Neural progenitor cell (in vitro differentiated cells): Measurements from ENCODE around the gene EDIL3. TPM values are rescaled to one million over a fixed set of nuclear protein-coding genes. Genes with fewer than 3 reads are reported as not detected.

Experiments used
- DNase-seq: peaks from one replicate; pipeline ENCODE4 v3.0.0-alpha.2; 2016; ENCODE audit warnings: low spot score
- H2AFZ ChIP-seq: fragments of 200-600 bp; sonication (generic); replicated peaks from 2 replicates; pipeline ENCODE4 v1.6.1; 2016; ENCODE audit warnings: antibody characterized with exemption
- H3F3A ChIP-seq: fragments of 200-600 bp; sonication (generic); 2 replicates; pipeline ENCODE4 v1.6.1; 2016; ENCODE audit warnings: antibody characterized with exemption, low read depth
- H3K27ac ChIP-seq: fragments of 200-600 bp; sonication (generic); 2 replicates; pipeline ENCODE4 v1.5.1; 2016; ENCODE audit warnings: mild to moderate bottlenecking
- H3K27me3 ChIP-seq: fragments of 200-600 bp; sonication (generic); 2 replicates; pipeline ENCODE4 v1.6.1; 2016; ENCODE audit warnings: mild to moderate bottlenecking, moderate library complexity
- H3K36me3 ChIP-seq: fragments of 200-600 bp; sonication (generic); 2 replicates; pipeline ENCODE4 v1.5.1; 2016
- H3K4me1 ChIP-seq: fragments of 200-600 bp; sonication (generic); 2 replicates; pipeline ENCODE4 v1.6.1; 2016; ENCODE audit warnings: mixed run types
- H3K4me2 ChIP-seq: fragments of 200-600 bp; sonication (generic); 2 replicates; pipeline ENCODE4 v1.6.1; 2016
- H3K4me3 ChIP-seq: fragments of 200-600 bp; sonication (generic); 2 replicates; pipeline ENCODE4 v1.5.1; 2016
- H3K79me2 ChIP-seq: fragments of 200-600 bp; sonication (generic); 2 replicates; pipeline ENCODE4 v1.6.1; 2016; ENCODE audit warnings: low read depth
- H3K9ac ChIP-seq: fragments of 200-600 bp; sonication (generic); 2 replicates; pipeline ENCODE4 v1.6.1; 2016
- H3K9me3 ChIP-seq: fragments of 200-600 bp; sonication (generic); 2 replicates; pipeline ENCODE4 v1.5.1; 2016; ENCODE audit warnings: low read depth
- H4K20me1 ChIP-seq: fragments of 200-600 bp; sonication (generic); 2 replicates; pipeline ENCODE4 v1.6.1; 2016; ENCODE audit warnings: low read depth
- H3K27ac Mint-ChIP-seq: 3 replicates; pipeline ENCODE4 v1.8.0; 2021; ENCODE audit warnings: mixed read lengths
- H3K27me3 Mint-ChIP-seq: 2 replicates; pipeline ENCODE4 v1.8.0; 2022; ENCODE audit warnings: low read depth, mild to moderate bottlenecking, inconsistent platforms, moderate library complexity, mixed read lengths; ENCODE audit not compliant: insufficient read depth
- H3K36me3 Mint-ChIP-seq: 3 replicates; pipeline ENCODE4 v1.8.0; 2021; ENCODE audit warnings: mixed read lengths
- H3K4me1 Mint-ChIP-seq: 3 replicates; pipeline ENCODE4 v1.8.0; 2021; ENCODE audit warnings: mixed read lengths
- H3K4me3 Mint-ChIP-seq: 3 replicates; pipeline ENCODE4 v1.8.0; 2021; ENCODE audit warnings: mild to moderate bottlenecking, moderate library complexity, mixed read lengths
- H3K9me3 Mint-ChIP-seq: 3 replicates; pipeline ENCODE4 v1.8.0; 2020; ENCODE audit warnings: mixed read lengths
- EZH2 ChIP-seq: fragments of 200-600 bp; sonication (generic); IDR thresholded peaks from 2 replicates; pipeline ENCODE4 v1.6.1; 2017; ENCODE audit warnings: antibody characterized with exemption, mild to moderate bottlenecking, moderate library complexity
- EZH2phosphoT487 ChIP-seq: fragments of 200-600 bp; sonication (generic); IDR thresholded peaks from 2 replicates; pipeline ENCODE4 v1.6.1; 2017; ENCODE audit warnings: antibody characterized with exemption
- total RNA-seq: library from RNA; depleted of rRNA; stranded (reverse); fragments of >200 nt; gene quantifications from 2 replicates; pipeline ENCODE4 v1.2.3, GENCODE V29; 2015; ENCODE audit warnings: low replicate concordance
- TF ChIP-seq, protein P1 (sequence below): fragments of 200-600 bp; sonication (generic); IDR thresholded peaks from 2 replicates; pipeline ENCODE4 v1.5.1; 2017; ENCODE audit warnings: antibody characterized with exemption, mild to moderate bottlenecking

EDIL3 gene
- total RNA-seq, 1 donor from 2014 or later = 13.8 TPM

DNA sequence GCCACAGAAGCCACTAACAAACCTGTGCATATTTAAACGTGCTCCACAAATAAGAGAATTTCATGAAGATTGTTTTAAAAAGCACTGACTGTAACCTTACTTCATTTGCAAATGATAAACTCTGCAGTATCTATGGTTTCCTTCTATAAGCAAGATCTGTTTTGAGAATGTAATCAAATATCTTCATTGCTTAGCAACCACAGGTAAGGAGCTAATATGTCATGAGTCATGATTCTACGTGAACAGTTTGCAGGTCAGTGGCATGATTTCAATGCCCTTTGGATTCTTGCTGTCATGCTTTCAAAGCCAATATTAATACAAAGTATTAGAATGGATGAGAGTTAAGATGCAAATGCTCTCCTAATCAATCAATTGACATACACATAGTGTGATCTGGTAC is 325.0 kb downstream of the EDIL3 start:
- H3K9ac ChIP-seq = no peak overlapping the region
- H3K27me3 ChIP-seq = no peaks in the 10 kb centered on the region
- H3K4me1 ChIP-seq = no peaks in the 10 kb centered on the region
- no peaks in the 10 kb centered on the region for H3K36me3 ChIP-seq
- no peak overlapping the region for H3K4me3 ChIP-seq
- Mint-ChIP-seq H3K4me3 (no peak overlapping the region), H3K27me3 (no peaks in the 10 kb centered on the region), H3K27ac (no peak overlapping the region), H3K4me1 (no peaks in the 10 kb centered on the region), H3K9me3 (no peaks in the 10 kb centered on the region), H3K36me3 (no peaks in the 10 kb centered on the region)
- no peaks in the 10 kb centered on the region for H3K79me2 ChIP-seq
- no peak for DNase-seq
- TF ChIP-seq EZH2 = no peak
- TF ChIP-seq, protein P1, sequence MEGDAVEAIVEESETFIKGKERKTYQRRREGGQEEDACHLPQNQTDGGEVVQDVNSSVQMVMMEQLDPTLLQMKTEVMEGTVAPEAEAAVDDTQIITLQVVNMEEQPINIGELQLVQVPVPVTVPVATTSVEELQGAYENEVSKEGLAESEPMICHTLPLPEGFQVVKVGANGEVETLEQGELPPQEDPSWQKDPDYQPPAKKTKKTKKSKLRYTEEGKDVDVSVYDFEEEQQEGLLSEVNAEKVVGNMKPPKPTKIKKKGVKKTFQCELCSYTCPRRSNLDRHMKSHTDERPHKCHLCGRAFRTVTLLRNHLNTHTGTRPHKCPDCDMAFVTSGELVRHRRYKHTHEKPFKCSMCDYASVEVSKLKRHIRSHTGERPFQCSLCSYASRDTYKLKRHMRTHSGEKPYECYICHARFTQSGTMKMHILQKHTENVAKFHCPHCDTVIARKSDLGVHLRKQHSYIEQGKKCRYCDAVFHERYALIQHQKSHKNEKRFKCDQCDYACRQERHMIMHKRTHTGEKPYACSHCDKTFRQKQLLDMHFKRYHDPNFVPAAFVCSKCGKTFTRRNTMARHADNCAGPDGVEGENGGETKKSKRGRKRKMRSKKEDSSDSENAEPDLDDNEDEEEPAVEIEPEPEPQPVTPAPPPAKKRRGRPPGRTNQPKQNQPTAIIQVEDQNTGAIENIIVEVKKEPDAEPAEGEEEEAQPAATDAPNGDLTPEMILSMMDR = no peak
- no peak for TF ChIP-seq EZH2phosphoT487
- no peaks in the 10 kb centered on the region for H3K9me3 ChIP-seq
- H2AFZ ChIP-seq = no peak overlapping the region
- no peak overlapping the region for H3K4me2 ChIP-seq
- no peak overlapping the region for H3K27ac ChIP-seq
- no peaks in the 10 kb centered on the region for H4K20me1 ChIP-seq
- no peaks in the 10 kb centered on the region for H3F3A ChIP-seq

GRCh38 chr5:84058561-84058960 is 326.1 kb downstream of the EDIL3 start:
- Histone ChIP-seq H3K27ac (no peak overlapping the region), H3K27me3 (no peaks in the 10 kb centered on the region), H3F3A (no peaks in the 10 kb centered on the region), H4K20me1 (no peaks in the 10 kb centered on the region), H2AFZ (no peak overlapping the region), H3K9me3 (no peaks in the 10 kb centered on the region), H3K4me1 (no peaks in the 10 kb centered on the region), H3K4me2 (no peak overlapping the region), H3K9ac (no peak overlapping the region), H3K36me3 (no peaks in the 10 kb centered on the region), H3K4me3 (no peak overlapping the region), H3K79me2 (no peaks in the 10 kb centered on the region)
- no peaks in the 10 kb centered on the region for H3K36me3 Mint-ChIP-seq
- H3K4me3 Mint-ChIP-seq = no peak overlapping the region
- no peaks in the 10 kb centered on the region for H3K4me1 Mint-ChIP-seq
- no peak overlapping the region for H3K27ac Mint-ChIP-seq
- no peaks in the 10 kb centered on the region for H3K9me3 Mint-ChIP-seq
- no peak for DNase-seq
- H3K27me3 Mint-ChIP-seq = no peaks in the 10 kb centered on the region
- TF ChIP-seq, protein P1 = no peak
- TF ChIP-seq EZH2phosphoT487 (no peak), EZH2 (no peak)

DNA sequence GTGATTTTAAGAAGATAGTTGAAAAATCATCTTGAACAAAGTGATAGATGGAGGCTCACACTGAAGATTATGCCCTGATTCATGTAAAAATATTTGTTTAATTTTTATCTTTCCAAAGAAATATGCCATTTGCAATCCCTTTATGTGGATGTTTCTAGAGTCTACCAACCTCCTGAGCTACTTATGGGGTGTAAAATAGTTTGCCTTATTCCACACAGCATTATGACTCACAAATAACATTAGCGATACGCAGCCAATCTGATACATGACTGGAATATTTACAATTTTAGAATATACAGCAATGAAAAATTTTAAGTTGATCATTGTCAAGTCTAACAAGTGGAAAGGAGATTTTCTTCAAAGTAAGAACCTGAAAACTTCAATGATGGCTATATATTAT is 327.5 kb downstream of the EDIL3 start:
- no peaks in the 10 kb centered on the region for H3K79me2 ChIP-seq
- H3K36me3 ChIP-seq = no peaks in the 10 kb centered on the region
- Mint-ChIP-seq H3K36me3 (no peaks in the 10 kb centered on the region), H3K27me3 (no peaks in the 10 kb centered on the region), H3K9me3 (peaks cover 5% of the 10 kb centered on the region), H3K27ac (no peak overlapping the region), H3K4me1 (no peaks in the 10 kb centered on the region), H3K4me3 (no peak overlapping the region)
- H2AFZ ChIP-seq = no peak overlapping the region
- H3F3A ChIP-seq = no peaks in the 10 kb centered on the region
- H3K4me3 ChIP-seq = no peak overlapping the region
- H3K9ac ChIP-seq = no peak overlapping the region
- H3K9me3 ChIP-seq = no peaks in the 10 kb centered on the region
- no peak overlapping the region for H3K27ac ChIP-seq
- DNase-seq = no peak
- no peaks in the 10 kb centered on the region for H3K27me3 ChIP-seq
- TF ChIP-seq EZH2 = no peak
- TF ChIP-seq, protein P1 = no peak
- no peak for TF ChIP-seq EZH2phosphoT487
- H3K4me1 ChIP-seq = no peaks in the 10 kb centered on the region
- no peak overlapping the region for H3K4me2 ChIP-seq
- no peaks in the 10 kb centered on the region for H4K20me1 ChIP-seq

- Mint-ChIP-seq H3K4me1 (no peaks in the 10 kb centered on the region), H3K9me3 (peaks cover 3% of the 10 kb centered on the region), H3K27ac (no peak overlapping the region), H3K4me3 (no peak overlapping the region), H3K36me3 (no peaks in the 10 kb centered on the region), H3K27me3 (no peaks in the 10 kb centered on the region)
- Histone ChIP-seq H2AFZ (no peak overlapping the region), H3K27me3 (no peaks in the 10 kb centered on the region), H3K4me1 (no peaks in the 10 kb centered on the region), H3K9ac (no peak overlapping the region), H3K9me3 (no peaks in the 10 kb centered on the region), H3K4me2 (no peak overlapping the region), H3K4me3 (no peak overlapping the region), H3K27ac (no peak overlapping the region), H4K20me1 (no peaks in the 10 kb centered on the region), H3F3A (no peaks in the 10 kb centered on the region), H3K36me3 (no peaks in the 10 kb centered on the region), H3K79me2 (no peaks in the 10 kb centered on the region)
- TF ChIP-seq EZH2phosphoT487 (no peak), EZH2 (no peak)
- TF ChIP-seq, protein P1 = no peak
- no peak for DNase-seq
These were observed 338.7 kb downstream of the EDIL3 start for GRCh38 chr5:84045964-84046363.
